ENCODE results near the gene EVI5.
"Not testable (repeated sequence)": the region's sequence is repeated elsewhere in the genome, so short reads cannot be mapped to it uniquely, and the experiment has no call there.

Gene EVI5

GRCh38 chr1:92707709-92708108 is 77.2 kb downstream of the EVI5 start:
- Mint-ChIP-seq H3K27ac (no peak overlapping the region), H3K4me1 (ENCODE audit: low read depth) (no peaks in the 10 kb centered on the region), H3K9me3 (no peaks in the 10 kb centered on the region), H3K36me3 (ENCODE audit: low read depth) (no peaks in the 10 kb centered on the region), H3K4me3 (no peak overlapping the region), H3K27me3 (ENCODE audit: low read depth) (peaks cover 3% of the 10 kb centered on the region)

GRCh38 chr1:92707292-92707691 is 77.6 kb downstream of the EVI5 start:
- H3K4me1 Mint-ChIP-seq (ENCODE audit: low read depth), result no peaks in the 10 kb centered on the region
- no peak overlapping the region for H3K27ac Mint-ChIP-seq
- no peak overlapping the region for H3K4me3 Mint-ChIP-seq
- no peaks in the 10 kb centered on the region for H3K9me3 Mint-ChIP-seq
- no peaks in the 10 kb centered on the region for H3K36me3 Mint-ChIP-seq (ENCODE audit: low read depth)
- peaks cover 3% of the 10 kb centered on the region for H3K27me3 Mint-ChIP-seq (ENCODE audit: low read depth)

GRCh38 chr1:92705446-92705845 is 79.5 kb downstream of the EVI5 start:
- peaks cover 3% of the 10 kb centered on the region for H3K4me1 Mint-ChIP-seq (ENCODE audit: low read depth)
- H3K27me3 Mint-ChIP-seq (ENCODE audit: low read depth), result peaks cover 4% of the 10 kb centered on the region
- no peak overlapping the region for H3K4me3 Mint-ChIP-seq
- H3K27ac Mint-ChIP-seq, result no peak overlapping the region
- H3K36me3 Mint-ChIP-seq (ENCODE audit: low read depth), result no peaks in the 10 kb centered on the region
- no peaks in the 10 kb centered on the region for H3K9me3 Mint-ChIP-seq

GRCh38 chr1:92701147-92701546 is 83.8 kb downstream of the EVI5 start:
- Mint-ChIP-seq H3K27me3 (ENCODE audit: low read depth) (peaks cover 9% of the 10 kb centered on the region), H3K27ac (no peak overlapping the region), H3K36me3 (ENCODE audit: low read depth) (no peaks in the 10 kb centered on the region), H3K9me3 (no peaks in the 10 kb centered on the region), H3K4me1 (ENCODE audit: low read depth) (peaks cover 3% of the 10 kb centered on the region), H3K4me3 (no peak overlapping the region)

- no peaks in the 10 kb centered on the region for H3K36me3 Mint-ChIP-seq (ENCODE audit: low read depth)
- no peak overlapping the region for H3K4me3 Mint-ChIP-seq
- H3K9me3 Mint-ChIP-seq, result no peaks in the 10 kb centered on the region
- H3K4me1 Mint-ChIP-seq (ENCODE audit: low read depth), result peaks cover 3% of the 10 kb centered on the region
- H3K27ac Mint-ChIP-seq, result no peak overlapping the region
- peaks cover 9% of the 10 kb centered on the region for H3K27me3 Mint-ChIP-seq (ENCODE audit: low read depth)
These were observed 86.0 kb downstream of the EVI5 start for GRCh38 chr1:92698932-92699331.

GRCh38 chr1:92695104-92695503 is 89.8 kb downstream of the EVI5 start:
- Mint-ChIP-seq H3K4me1 (ENCODE audit: low read depth) (no peaks in the 10 kb centered on the region), H3K9me3 (no peaks in the 10 kb centered on the region), H3K27ac (no peak overlapping the region), H3K36me3 (ENCODE audit: low read depth) (no peaks in the 10 kb centered on the region), H3K4me3 (no peak overlapping the region), H3K27me3 (ENCODE audit: low read depth) (peaks cover 4% of the 10 kb centered on the region)

- H3K27me3 Mint-ChIP-seq (ENCODE audit: low read depth), result no peaks in the 10 kb centered on the region
- no peaks in the 10 kb centered on the region for H3K9me3 Mint-ChIP-seq
- H3K4me3 Mint-ChIP-seq, result no peak overlapping the region
- H3K36me3 Mint-ChIP-seq (ENCODE audit: low read depth), result no peaks in the 10 kb centered on the region
- no peak overlapping the region for H3K27ac Mint-ChIP-seq
- no peaks in the 10 kb centered on the region for H3K4me1 Mint-ChIP-seq (ENCODE audit: low read depth)
These were observed 93.0 kb downstream of the EVI5 start for GRCh38 chr1:92691925-92692324.

- Mint-ChIP-seq H3K4me3 (no peak overlapping the region), H3K4me1 (ENCODE audit: low read depth) (no peaks in the 10 kb centered on the region), H3K9me3 (no peaks in the 10 kb centered on the region), H3K36me3 (ENCODE audit: low read depth) (no peaks in the 10 kb centered on the region), H3K27me3 (ENCODE audit: low read depth) (peaks cover 2% of the 10 kb centered on the region), H3K27ac (no peak overlapping the region)
These were observed 94.5 kb downstream of the EVI5 start for GRCh38 chr1:92690212-92690906.

- no peak overlapping the region for H3K27ac Mint-ChIP-seq
- no peaks in the 10 kb centered on the region for H3K36me3 Mint-ChIP-seq (ENCODE audit: low read depth)
- H3K27me3 Mint-ChIP-seq (ENCODE audit: low read depth), result peaks cover 11% of the 10 kb centered on the region
- H3K4me3 Mint-ChIP-seq, result no peak overlapping the region
- no peaks in the 10 kb centered on the region for H3K9me3 Mint-ChIP-seq
- H3K4me1 Mint-ChIP-seq (ENCODE audit: low read depth), result no peaks in the 10 kb centered on the region
These were observed 104.9 kb downstream of the EVI5 start for GRCh38 chr1:92679980-92680379.

GRCh38 chr1:92663775-92664174 is 121.1 kb downstream of the EVI5 start:
- Mint-ChIP-seq H3K4me3 (no peak overlapping the region), H3K27me3 (ENCODE audit: low read depth) (peaks cover 9% of the 10 kb centered on the region), H3K36me3 (ENCODE audit: low read depth) (no peaks in the 10 kb centered on the region), H3K4me1 (ENCODE audit: low read depth) (no peaks in the 10 kb centered on the region), H3K9me3 (no peaks in the 10 kb centered on the region), H3K27ac (no peak overlapping the region)

GRCh38 chr1:92662048-92662447 is 122.9 kb downstream of the EVI5 start:
- Mint-ChIP-seq H3K27me3 (ENCODE audit: low read depth) (peaks cover 9% of the 10 kb centered on the region), H3K9me3 (no peaks in the 10 kb centered on the region), H3K36me3 (ENCODE audit: low read depth) (no peaks in the 10 kb centered on the region), H3K4me3 (no peak overlapping the region), H3K4me1 (ENCODE audit: low read depth) (no peaks in the 10 kb centered on the region), H3K27ac (no peak overlapping the region)

- Mint-ChIP-seq H3K9me3 (peaks cover 31% of the 10 kb centered on the region), H3K36me3 (ENCODE audit: low read depth) (no peaks in the 10 kb centered on the region), H3K27me3 (ENCODE audit: low read depth) (peaks cover 9% of the 10 kb centered on the region), H3K4me1 (ENCODE audit: low read depth) (no peaks in the 10 kb centered on the region), H3K27ac (no peak overlapping the region), H3K4me3 (no peak overlapping the region)
These were observed 127.2 kb downstream of the EVI5 start for GRCh38 chr1:92657701-92658100.

GRCh38 chr1:92655197-92655801 is 129.6 kb downstream of the EVI5 start:
- H3K27ac Mint-ChIP-seq, result no peak overlapping the region
- peaks cover 3% of the 10 kb centered on the region for H3K27me3 Mint-ChIP-seq (ENCODE audit: low read depth)

GRCh38 chr1:92653605-92654381 is 131.1 kb downstream of the EVI5 start:
- no peaks in the 10 kb centered on the region for H3K27me3 Mint-ChIP-seq (ENCODE audit: low read depth)
- peaks cover 31% of the 10 kb centered on the region for H3K9me3 Mint-ChIP-seq
- no peak overlapping the region for H3K4me3 Mint-ChIP-seq
- no peaks in the 10 kb centered on the region for H3K4me1 Mint-ChIP-seq (ENCODE audit: low read depth)
- H3K36me3 Mint-ChIP-seq (ENCODE audit: low read depth), result no peaks in the 10 kb centered on the region
- no peak overlapping the region for H3K27ac Mint-ChIP-seq

More at GRCh38 chr1:92655197-92655801, 129.6 kb downstream of the EVI5 start:
- no peaks in the 10 kb centered on the region for H3K36me3 Mint-ChIP-seq (ENCODE audit: low read depth)
- no peaks in the 10 kb centered on the region for H3K4me1 Mint-ChIP-seq (ENCODE audit: low read depth)
- H3K4me3 Mint-ChIP-seq, result no peak overlapping the region
- H3K9me3 Mint-ChIP-seq, result peaks cover 31% of the 10 kb centered on the region

- not testable (repeated sequence) for H3K4me1 Mint-ChIP-seq (ENCODE audit: low read depth); H3K9me3 Mint-ChIP-seq; H3K27ac Mint-ChIP-seq; H3K36me3 Mint-ChIP-seq (ENCODE audit: low read depth); H3K4me3 Mint-ChIP-seq
- peaks cover 29% of the 10 kb centered on the region for H3K27me3 Mint-ChIP-seq (ENCODE audit: low read depth)
These were observed 144.2 kb downstream of the EVI5 start for GRCh38 chr1:92640686-92641085.
